ENCODE measurements around the gene ROBO1.

Gene ROBO1

GRCh38 chr3:78613421-78613879 lies 1154.3 kb downstream of the ROBO1 start:
- no peak for DNase-seq (ENCODE audit: low read depth)

GRCh38 chr3:78611278-78611677 lies 1156.5 kb downstream of the ROBO1 start:
- DNase-seq (ENCODE audit: low read depth) = no peak

- DNase-seq (ENCODE audit: low read depth) = no peak
Measured at GRCh38 chr3:78610462-78611125, 1157.2 kb downstream of the ROBO1 start.

- no peak for DNase-seq (ENCODE audit: low read depth)
Measured at GRCh38 chr3:78606756-78607155, 1161.0 kb downstream of the ROBO1 start.

- no peak for DNase-seq (ENCODE audit: low read depth)
Measured at GRCh38 chr3:78605178-78605577, 1162.6 kb downstream of the ROBO1 start.

- DNase-seq (ENCODE audit: low read depth) = no peak
Measured at GRCh38 chr3:78604341-78604740, 1163.5 kb downstream of the ROBO1 start.

GRCh38 chr3:78601249-78601648 lies 1166.5 kb downstream of the ROBO1 start:
- no peak for DNase-seq (ENCODE audit: low read depth)

GRCh38 chr3:78589778-78590177 lies 1178.0 kb downstream of the ROBO1 start:
- DNase-seq (ENCODE audit: low read depth) = no peak

- no peak for DNase-seq (ENCODE audit: low read depth)
Measured at GRCh38 chr3:78588906-78589621, 1178.7 kb downstream of the ROBO1 start.

- no peak for DNase-seq (ENCODE audit: low read depth)
Measured at GRCh38 chr3:78580681-78581080, 1187.1 kb downstream of the ROBO1 start.

- no peak for DNase-seq (ENCODE audit: low read depth)
Measured at GRCh38 chr3:78571486-78571885, 1196.3 kb downstream of the ROBO1 start.

GRCh38 chr3:78570496-78570895 lies 1197.3 kb downstream of the ROBO1 start:
- DNase-seq (ENCODE audit: low read depth) = no peak

- no peak for DNase-seq (ENCODE audit: low read depth)
Measured at GRCh38 chr3:78569804-78570203, 1198.0 kb downstream of the ROBO1 start.

GRCh38 chr3:78565712-78566111 lies 1202.1 kb downstream of the ROBO1 start:
- DNase-seq (ENCODE audit: low read depth) = no peak

GRCh38 chr3:78562328-78562727 lies 1205.5 kb downstream of the ROBO1 start:
- DNase-seq (ENCODE audit: low read depth) = no peak
